Mammary epithelial cell (primary cell): ENCODE data around the gene TMEM59L.

Experiments
- CTCF ChIP-seq, 2 donors: IDR thresholded peaks in 1 of 2; conservative IDR thresholded peaks in 1 of 2; 2 replicates each; pipeline ENCODE4 v1.5.1; 2011 to 2012; ENCODE audit warnings: inconsistent platforms in 2 of 2, low read length in 2 of 2, mild to moderate bottlenecking in 2 of 2, control low read depth in 1 of 2, low read depth in 1 of 2; ENCODE audit not compliant: insufficient read depth in 1 of 2; ENCODE audit errors: extremely low read depth in 1 of 2
- EZH2 ChIP-seq: IDR thresholded peaks from 2 replicates; pipeline ENCODE4 v1.6.1; 2012; ENCODE audit warnings: low read length, inconsistent platforms, borderline replicate concordance

DNA sequence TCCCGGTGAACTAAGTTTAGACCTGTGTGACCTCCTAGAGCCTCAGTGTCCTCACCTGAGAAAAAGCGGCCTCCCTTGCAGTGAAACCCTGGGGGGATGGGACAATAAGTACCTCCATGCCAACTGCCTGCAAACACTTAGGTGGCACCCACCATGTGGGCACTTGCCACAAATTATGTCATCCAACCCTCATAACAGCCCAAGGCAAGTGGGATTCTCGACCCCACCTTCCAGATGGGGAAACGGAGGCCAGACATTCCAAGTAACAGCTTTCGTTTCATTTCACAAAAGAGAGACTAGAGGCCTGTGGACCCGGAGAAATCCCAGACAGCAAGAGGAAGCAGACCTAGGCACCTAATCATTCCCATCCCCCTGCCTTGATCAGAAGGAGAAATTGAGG, 17.2 kb upstream of the TMEM59L start:
- TF ChIP-seq CTCF (conservative IDR thresholded peaks at IDR 0.05 in 1 of 2, IDR thresholded peaks at IDR 0.05 in 1 of 2; ENCODE audit: extremely low read depth in 1 of 2, insufficient read depth in 1 of 2, low read depth in 1 of 2, low read length in 2 of 2) (no peak), EZH2 (no peak)
